Nephron progenitor cell (in vitro differentiated cells): ENCODE results near the gene SLC44A3.

Experiments used
- DNase-seq: peaks from one replicate; pipeline ENCODE4 v3.0.0; 2021
- H3K27ac Mint-ChIP-seq: 2 replicates; pipeline ENCODE4 v1.8.0; 2021; ENCODE audit warnings: mild to moderate bottlenecking, moderate library complexity, mixed read lengths
- H3K27me3 Mint-ChIP-seq: 2 replicates; pipeline ENCODE4 v1.8.0; 2021; ENCODE audit warnings: mild to moderate bottlenecking, low read depth, mixed read lengths; ENCODE audit not compliant: poor library complexity
- H3K36me3 Mint-ChIP-seq: 2 replicates; pipeline ENCODE4 v1.8.0; 2021; ENCODE audit warnings: low read depth, mixed read lengths
- H3K4me1 Mint-ChIP-seq: 2 replicates; pipeline ENCODE4 v1.8.0; 2021; ENCODE audit warnings: mixed read lengths
- H3K4me3 Mint-ChIP-seq: 2 replicates; pipeline ENCODE4 v1.8.0; 2021; ENCODE audit warnings: mild to moderate bottlenecking, moderate library complexity, mixed read lengths
- H3K9me3 Mint-ChIP-seq: 2 replicates; pipeline ENCODE4 v1.8.0; 2021; ENCODE audit warnings: mild to moderate bottlenecking, moderate library complexity, mixed read lengths
- TF ChIP-seq, protein P1 (sequence below): fragments of 200-600 bp; sonication (generic); IDR thresholded peaks from 2 replicates; pipeline ENCODE4 v1.5.0; 2021; ENCODE audit warnings: antibody characterized with exemption

SLC44A3 gene

DNA sequence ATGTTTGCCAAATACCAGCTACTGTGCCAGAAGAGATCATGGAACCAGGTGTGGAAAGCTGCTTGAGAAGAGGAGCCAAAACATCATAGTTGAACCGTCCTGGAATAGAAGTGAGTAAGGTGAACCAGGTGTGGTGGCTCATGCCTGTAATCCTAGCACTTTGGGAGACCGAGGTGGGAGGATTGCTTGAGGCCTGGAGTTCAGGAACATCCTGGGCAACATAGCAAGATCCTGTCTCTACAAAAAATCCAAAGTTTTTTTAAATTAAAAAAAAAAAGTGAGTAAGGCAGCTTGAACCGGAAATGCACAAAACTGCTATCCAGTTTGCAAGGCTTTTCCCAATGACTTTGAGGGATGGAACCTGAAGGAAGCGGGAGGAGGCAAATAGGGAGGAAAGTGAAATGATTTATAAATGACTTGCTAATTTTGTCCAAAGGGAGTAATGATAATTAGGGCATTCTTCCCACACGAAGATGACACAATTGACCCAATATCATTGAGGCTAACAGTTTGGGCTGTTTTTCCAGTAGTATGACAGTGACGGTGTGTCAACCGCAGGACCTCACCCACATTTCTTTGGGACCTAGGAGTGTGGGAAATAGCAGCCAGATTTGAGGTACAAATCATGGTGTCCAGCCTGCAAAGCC is 108.3 kb downstream of the SLC44A3 start:
- peaks cover 30% of the 10 kb centered on the region for H3K36me3 Mint-ChIP-seq
- H3K27me3 Mint-ChIP-seq, result peaks cover 15% of the 10 kb centered on the region
- TF ChIP-seq, protein P1, sequence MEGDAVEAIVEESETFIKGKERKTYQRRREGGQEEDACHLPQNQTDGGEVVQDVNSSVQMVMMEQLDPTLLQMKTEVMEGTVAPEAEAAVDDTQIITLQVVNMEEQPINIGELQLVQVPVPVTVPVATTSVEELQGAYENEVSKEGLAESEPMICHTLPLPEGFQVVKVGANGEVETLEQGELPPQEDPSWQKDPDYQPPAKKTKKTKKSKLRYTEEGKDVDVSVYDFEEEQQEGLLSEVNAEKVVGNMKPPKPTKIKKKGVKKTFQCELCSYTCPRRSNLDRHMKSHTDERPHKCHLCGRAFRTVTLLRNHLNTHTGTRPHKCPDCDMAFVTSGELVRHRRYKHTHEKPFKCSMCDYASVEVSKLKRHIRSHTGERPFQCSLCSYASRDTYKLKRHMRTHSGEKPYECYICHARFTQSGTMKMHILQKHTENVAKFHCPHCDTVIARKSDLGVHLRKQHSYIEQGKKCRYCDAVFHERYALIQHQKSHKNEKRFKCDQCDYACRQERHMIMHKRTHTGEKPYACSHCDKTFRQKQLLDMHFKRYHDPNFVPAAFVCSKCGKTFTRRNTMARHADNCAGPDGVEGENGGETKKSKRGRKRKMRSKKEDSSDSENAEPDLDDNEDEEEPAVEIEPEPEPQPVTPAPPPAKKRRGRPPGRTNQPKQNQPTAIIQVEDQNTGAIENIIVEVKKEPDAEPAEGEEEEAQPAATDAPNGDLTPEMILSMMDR, result no peak
- H3K4me3 Mint-ChIP-seq, result peak overlapping the region; percentile 91
- no peaks in the 10 kb centered on the region for H3K9me3 Mint-ChIP-seq
- H3K27ac Mint-ChIP-seq, result peak overlapping the region; percentile 90
- peaks cover 60% of the 10 kb centered on the region for H3K4me1 Mint-ChIP-seq
- DNase-seq, result no peak

DNA sequence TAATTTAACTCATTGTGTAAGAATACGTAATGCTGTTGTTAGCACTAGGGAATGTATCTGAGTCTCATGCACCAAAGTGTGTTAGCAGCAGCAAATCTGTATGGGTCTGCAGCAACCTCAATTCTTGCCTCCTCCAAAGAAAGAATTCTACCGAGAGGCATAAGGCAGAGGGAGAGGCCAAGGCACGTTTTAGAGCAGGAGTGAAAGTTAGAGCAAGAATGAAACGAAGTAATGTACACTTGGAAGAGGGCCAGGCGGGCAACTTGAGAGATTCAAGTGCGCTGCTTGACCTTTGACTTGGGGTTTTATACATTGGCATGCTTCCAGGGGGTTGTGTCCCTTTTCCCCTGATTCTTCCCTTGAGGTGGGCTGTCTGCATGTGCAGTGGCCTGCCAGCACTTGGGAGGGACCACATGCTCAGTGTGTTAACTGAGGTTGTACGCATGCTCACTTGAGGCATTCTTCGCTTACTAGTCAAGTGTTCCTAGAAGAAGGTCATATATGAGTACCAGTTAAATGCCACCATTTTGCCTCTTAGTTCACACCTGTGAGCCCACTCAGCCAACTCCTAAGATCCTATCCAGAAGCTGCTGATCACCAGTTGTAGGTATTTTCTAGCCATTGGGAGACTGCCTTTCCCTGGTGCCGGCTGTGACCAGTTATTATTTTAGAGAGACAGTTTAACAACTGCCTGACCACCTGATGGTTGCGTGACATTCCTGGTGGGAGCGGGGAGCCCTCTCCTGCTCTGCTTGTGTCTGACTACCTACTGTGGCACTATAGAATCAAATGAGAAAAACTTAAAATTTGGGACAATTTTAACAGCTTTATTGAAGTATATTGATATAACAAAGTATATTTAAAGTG is 109.4 kb downstream of the SLC44A3 start:
- Mint-ChIP-seq H3K4me1 (peaks cover 50% of the 10 kb centered on the region), H3K27me3 (peaks cover 15% of the 10 kb centered on the region), H3K9me3 (no peaks in the 10 kb centered on the region), H3K36me3 (peaks cover 30% of the 10 kb centered on the region), H3K27ac (no peak overlapping the region), H3K4me3 (peak overlapping the region; percentile 91)
- no peak for DNase-seq
- TF ChIP-seq, protein P1, result no peak

DNA sequence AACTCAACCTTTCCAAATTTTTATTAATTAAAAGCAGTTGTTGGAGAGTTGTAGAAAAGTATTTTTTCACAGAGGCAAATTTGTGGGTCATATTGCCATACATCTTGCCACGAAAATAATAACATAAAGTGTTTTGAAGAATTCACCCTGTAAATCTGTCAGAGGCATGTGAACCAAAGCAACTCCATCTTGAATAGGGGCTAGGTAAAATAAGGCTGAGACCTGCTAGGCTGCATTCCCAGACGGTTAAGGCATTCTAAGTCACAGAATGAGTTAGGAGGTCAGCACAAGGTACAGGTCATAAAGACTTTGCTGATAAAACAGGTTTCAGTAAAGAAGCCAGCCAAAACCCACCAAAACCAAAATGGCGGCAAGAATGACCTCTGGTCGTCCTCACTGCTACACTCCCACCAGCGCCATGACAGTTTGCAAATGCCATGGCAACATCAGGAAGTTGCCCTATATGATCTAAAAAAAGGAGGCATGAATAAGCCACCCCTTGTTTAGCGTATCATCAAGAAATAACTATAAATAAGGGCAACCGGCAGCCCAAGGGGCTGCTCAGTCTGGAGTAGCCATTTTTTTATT is 111.2 kb downstream of the SLC44A3 start:
- H3K27ac Mint-ChIP-seq, result no peak overlapping the region
- TF ChIP-seq, protein P1, result no peak
- peaks cover 30% of the 10 kb centered on the region for H3K36me3 Mint-ChIP-seq
- H3K9me3 Mint-ChIP-seq, result no peaks in the 10 kb centered on the region
- DNase-seq, result no peak
- peaks cover 55% of the 10 kb centered on the region for H3K4me1 Mint-ChIP-seq
- H3K4me3 Mint-ChIP-seq, result no peak overlapping the region
- H3K27me3 Mint-ChIP-seq, result peaks cover 12% of the 10 kb centered on the region

DNA sequence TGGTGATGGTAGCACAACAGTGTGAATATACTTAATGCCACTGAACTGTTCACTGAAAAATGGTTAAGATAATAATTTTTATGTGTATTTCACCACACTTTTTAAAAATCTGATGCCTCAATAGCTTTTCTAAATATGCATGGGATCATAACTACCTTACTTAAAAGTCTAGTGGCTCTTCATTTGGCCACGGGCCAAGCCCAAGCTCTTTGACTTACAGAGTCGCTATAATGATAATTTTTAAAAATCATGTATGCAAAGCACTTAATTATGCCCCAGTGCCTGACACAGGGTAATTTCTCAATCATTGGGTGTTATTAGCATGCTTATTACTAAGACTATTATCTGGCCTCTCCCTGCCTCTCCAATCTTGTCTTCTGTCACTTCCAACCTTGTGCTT is 114.4 kb downstream of the SLC44A3 start:
- H3K27me3 Mint-ChIP-seq, result peaks cover 5% of the 10 kb centered on the region
- TF ChIP-seq, protein P1, result no peak

DNA sequence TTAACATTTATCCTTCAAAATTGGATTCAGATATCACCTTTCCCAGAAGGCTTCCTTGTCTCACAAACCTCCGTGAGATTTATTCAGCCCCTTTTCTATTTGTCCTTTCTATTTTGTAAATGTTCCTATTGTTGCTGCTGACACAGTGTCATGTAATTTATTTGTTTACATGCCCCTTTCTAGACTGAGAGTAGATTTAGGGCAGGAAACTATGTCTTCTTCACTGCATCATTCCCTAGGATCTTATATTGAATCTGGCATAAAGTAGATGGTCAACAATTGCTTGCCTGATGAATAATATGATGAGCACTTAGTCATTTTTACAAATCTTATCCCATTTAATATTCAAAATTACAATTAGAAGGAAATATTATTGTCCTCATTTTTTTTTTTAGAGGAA is 114.9 kb downstream of the SLC44A3 start:
- Mint-ChIP-seq H3K9me3 (no peaks in the 10 kb centered on the region), H3K27me3 (peaks cover 1% of the 10 kb centered on the region), H3K36me3 (peaks cover 28% of the 10 kb centered on the region), H3K4me1 (peaks cover 37% of the 10 kb centered on the region), H3K4me3 (no peak overlapping the region), H3K27ac (peak overlapping the region; percentile 44)
- no peak for DNase-seq
- TF ChIP-seq, protein P1, result no peak

More for the DNA sequence above, 114.4 kb downstream of the SLC44A3 start:
- Mint-ChIP-seq H3K4me3 (no peak overlapping the region), H3K36me3 (peaks cover 30% of the 10 kb centered on the region), H3K27ac (peak overlapping the region; percentile 44), H3K4me1 (peaks cover 42% of the 10 kb centered on the region), H3K9me3 (no peaks in the 10 kb centered on the region)
- no peak for DNase-seq
